ENCODE results near the gene TK1.

- 0 out of 2 replicates have a peak, but pooled peaks have one; percentile 7 for TF ChIP-seq POLR2AphosphoS5 (IDR thresholded peaks at IDR 0.05; ENCODE audit: low read depth, low read length)
- no peak for TF ChIP-seq EP300 (IDR thresholded peaks at IDR 0.05; ENCODE audit: borderline replicate concordance in 1 of 2, low read depth in 1 of 2, low read length in 1 of 2)
- no peak for TF ChIP-seq SIN3A (IDR thresholded peaks at IDR 0.05; ENCODE audit: borderline replicate concordance, low read depth, low read length)
- no peak for TF ChIP-seq CTCF (IDR thresholded peaks at IDR 0.05)
Observed at GRCh38 chr17:78174346-78174869, 12.4 kb downstream of the TK1 start.

Data from SK-N-SH (cell line).